ENCODE measurements around the gene PSG5.
"Not testable (repeated sequence)": the region's sequence is repeated elsewhere in the genome, so short reads cannot be mapped to it uniquely, and the experiment has no call there.

- TF ChIP-seq MXI1 (IDR thresholded peaks at IDR 0.05; ENCODE audit: low read depth, low read length); GABPA (IDR thresholded peaks at IDR 0.05; ENCODE audit: low read depth); EZH2phosphoT487 (IDR thresholded peaks at IDR 0.05; ENCODE audit: borderline replicate concordance, low read depth); ELF1 (IDR thresholded peaks at IDR 0.05); EP300 (IDR thresholded peaks at IDR 0.05; ENCODE audit: borderline replicate concordance in 1 of 2, low read depth in 1 of 2, low read length in 1 of 2); REST (IDR thresholded peaks at IDR 0.05; ENCODE audit: low read depth, low read length); PBX3 (IDR thresholded peaks at IDR 0.05); NRF1 (IDR thresholded peaks at IDR 0.05; ENCODE audit: low read depth, low read length): not testable (repeated sequence)
- TF ChIP-seq CTCF (IDR thresholded peaks at IDR 0.05): peak; percentile 51
Observed at GRCh38 chr19:43179569-43180147, 6.7 kb downstream of the PSG5 start.

All from SK-N-SH (cell line).